Fibroblast of lung (primary cell): ENCODE results near the gene TRAP1. TPM values are rescaled to one million over a fixed set of nuclear protein-coding genes. Genes with fewer than 3 reads are reported as not detected.

Experiments
- DNase-seq, 2 donors: peaks; one replicate each; pipeline versions ENCODE4 v3.0.0 to v3.0.0-alpha.2; 2010; ENCODE audit warnings: low read depth in 2 of 2
- H2AFZ ChIP-seq: 2 replicates; pipeline ENCODE4 v1.5.1; 2012; ENCODE audit warnings: low read length, control low read depth, inconsistent platforms
- H3K27ac ChIP-seq: 2 replicates; pipeline ENCODE4 v1.5.1; 2011; ENCODE audit warnings: low read length, control low read depth; ENCODE audit not compliant: insufficient read depth
- H3K27me3 ChIP-seq: 2 replicates; pipeline ENCODE4 v1.5.1; 2011; ENCODE audit warnings: mild to moderate bottlenecking, low read length; ENCODE audit not compliant: control insufficient read depth, insufficient read depth
- H3K36me3 ChIP-seq: 2 replicates; pipeline ENCODE4 v1.5.1; 2011; ENCODE audit warnings: low read length; ENCODE audit not compliant: control insufficient read depth, insufficient read depth
- H3K4me1 ChIP-seq: 2 replicates; pipeline ENCODE4 v1.5.1; 2011; ENCODE audit warnings: low read length; ENCODE audit not compliant: control insufficient read depth, insufficient read depth; ENCODE audit errors: extremely low read depth
- H3K4me2 ChIP-seq: 2 replicates; pipeline ENCODE4 v1.5.1; 2011; ENCODE audit warnings: low read length, control low read depth; ENCODE audit not compliant: insufficient read depth; ENCODE audit errors: extremely low read depth
- H3K4me3 ChIP-seq, 4 experiments: fragments of 200-600 bp in 1 of 4; sonication (generic) in 1 of 4; replicated peaks in 1 of 4; 2 replicates each; pipeline ENCODE4 v1.5.1; 2011 to 2016; ENCODE audit warnings: low read length in 4 of 4, low read depth in 3 of 4, mild to moderate bottlenecking in 3 of 4, control low read depth in 2 of 4, inconsistent platforms in 1 of 4, mixed read lengths in 1 of 4; ENCODE audit not compliant: insufficient read depth in 1 of 4; ENCODE audit errors: control extremely low read depth in 1 of 4
- H3K79me2 ChIP-seq: 2 replicates; pipeline ENCODE4 v1.5.1; 2012; ENCODE audit warnings: mild to moderate bottlenecking, low read length, inconsistent platforms; ENCODE audit not compliant: control insufficient read depth, insufficient read depth
- H3K9ac ChIP-seq: 2 replicates; pipeline ENCODE4 v1.5.1; 2011; ENCODE audit warnings: mild to moderate bottlenecking, low read length, control low read depth; ENCODE audit not compliant: insufficient read depth
- H3K9me3 ChIP-seq: 2 replicates; pipeline ENCODE4 v1.5.1; 2012; ENCODE audit warnings: low read depth, low read length; ENCODE audit not compliant: control insufficient read depth, insufficient read depth
- H4K20me1 ChIP-seq: 2 replicates; pipeline ENCODE4 v1.5.1; 2011; ENCODE audit warnings: low read length; ENCODE audit not compliant: control insufficient read depth, insufficient read depth; ENCODE audit errors: extremely low read depth
- EZH2 ChIP-seq: IDR thresholded peaks from 2 replicates; pipeline ENCODE4 v1.5.1; 2012; ENCODE audit warnings: low read length, control low read depth, mild to moderate bottlenecking; ENCODE audit errors: missing control alignments
- polyA plus RNA-seq, 2 donors: library from polyadenylated mRNA; depleted of rRNA in 1 of 2; stranded (reverse) in 1 of 2; unstranded in 1 of 2; fragments of >200 nt; gene quantifications; 2 replicates each; pipeline ENCODE4 v1.2.1, GENCODE V29; 2011 to 2012; ENCODE audit warnings: missing spikeins in 1 of 2
- total RNA-seq: library from RNA; depleted of rRNA; stranded (reverse); fragments of >200 nt; gene quantifications from 2 replicates; pipeline ENCODE4 v1.2.1, GENCODE V29; 2014
- TF ChIP-seq, protein P1 (sequence below), 2 donors: IDR thresholded peaks in 1 of 2; conservative IDR thresholded peaks in 1 of 2; 1 replicate in 1 of 2; 2 replicates in 1 of 2; pipeline ENCODE4 v1.5.1; 2011 to 2012; ENCODE audit warnings: low read length in 2 of 2, control low read depth in 1 of 2, inconsistent platforms in 1 of 2, low read depth in 1 of 2, mild to moderate bottlenecking in 1 of 2

The TRAP1 gene
- total and polyA plus RNA-seq, 2 donors (not counting 1 experiment from before 2014, with no cell fraction given) = 52.1 to 97.8 TPM

DNA sequence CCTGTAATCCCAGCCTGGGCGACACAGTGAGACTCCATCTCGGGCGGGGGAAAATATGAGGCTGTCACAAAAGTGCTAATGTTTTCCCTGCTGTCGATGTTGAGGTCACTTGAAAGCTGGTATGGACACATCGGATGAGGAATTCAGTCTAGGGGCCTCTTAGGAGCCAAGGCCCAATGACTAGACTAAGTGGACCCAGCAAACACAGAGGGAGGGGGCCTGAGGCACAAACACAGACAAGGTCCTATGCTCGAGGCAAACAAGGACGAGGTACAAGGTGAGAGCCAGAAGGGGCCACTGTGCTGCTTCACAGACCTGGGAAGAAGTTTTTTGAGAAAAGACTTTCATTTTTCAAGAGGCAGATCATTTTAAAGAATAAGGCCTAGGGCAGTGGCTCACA, 15.2 kb downstream of the TRAP1 start:
- Histone ChIP-seq H3K9me3 (no peaks in the 10 kb centered on the region), H3K4me2 (no peak overlapping the region), H2AFZ (no peak overlapping the region), H4K20me1 (no peaks in the 10 kb centered on the region), H3K79me2 (no peaks in the 10 kb centered on the region), H3K27me3 (no peaks in the 10 kb centered on the region), H3K27ac (no peak overlapping the region), H3K4me3 (no peak overlapping the region), H3K36me3 (no peaks in the 10 kb centered on the region), H3K4me1 (no peaks in the 10 kb centered on the region), H3K9ac (no peak overlapping the region)
- no peak for DNase-seq
- TF ChIP-seq, protein P1, sequence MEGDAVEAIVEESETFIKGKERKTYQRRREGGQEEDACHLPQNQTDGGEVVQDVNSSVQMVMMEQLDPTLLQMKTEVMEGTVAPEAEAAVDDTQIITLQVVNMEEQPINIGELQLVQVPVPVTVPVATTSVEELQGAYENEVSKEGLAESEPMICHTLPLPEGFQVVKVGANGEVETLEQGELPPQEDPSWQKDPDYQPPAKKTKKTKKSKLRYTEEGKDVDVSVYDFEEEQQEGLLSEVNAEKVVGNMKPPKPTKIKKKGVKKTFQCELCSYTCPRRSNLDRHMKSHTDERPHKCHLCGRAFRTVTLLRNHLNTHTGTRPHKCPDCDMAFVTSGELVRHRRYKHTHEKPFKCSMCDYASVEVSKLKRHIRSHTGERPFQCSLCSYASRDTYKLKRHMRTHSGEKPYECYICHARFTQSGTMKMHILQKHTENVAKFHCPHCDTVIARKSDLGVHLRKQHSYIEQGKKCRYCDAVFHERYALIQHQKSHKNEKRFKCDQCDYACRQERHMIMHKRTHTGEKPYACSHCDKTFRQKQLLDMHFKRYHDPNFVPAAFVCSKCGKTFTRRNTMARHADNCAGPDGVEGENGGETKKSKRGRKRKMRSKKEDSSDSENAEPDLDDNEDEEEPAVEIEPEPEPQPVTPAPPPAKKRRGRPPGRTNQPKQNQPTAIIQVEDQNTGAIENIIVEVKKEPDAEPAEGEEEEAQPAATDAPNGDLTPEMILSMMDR (conservative IDR thresholded peaks at IDR 0.05 in 1 of 2, IDR thresholded peaks at IDR 0.05 in 1 of 2; ENCODE audit: low read depth in 1 of 2, low read length in 2 of 2) = no peak

DNA sequence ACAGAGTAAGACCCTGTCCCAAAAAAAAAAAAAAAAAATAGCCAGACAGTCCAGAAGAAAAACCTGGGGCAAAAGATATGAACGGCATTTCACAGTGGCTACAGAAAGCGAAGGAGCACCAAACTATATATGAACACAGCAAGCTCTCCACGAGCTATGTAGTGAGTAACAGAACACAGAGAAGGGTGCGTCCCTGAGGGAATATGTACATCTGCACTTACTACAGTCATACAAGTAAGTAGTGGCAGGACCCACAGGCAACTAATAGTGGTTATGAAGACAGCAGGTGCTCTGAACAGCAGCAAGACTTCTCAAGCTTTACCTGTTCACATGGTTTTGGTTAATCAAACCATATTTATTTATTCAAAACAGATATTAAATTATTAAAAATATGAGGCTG, 15.8 kb downstream of the TRAP1 start:
- H3K27me3 ChIP-seq = no peaks in the 10 kb centered on the region
- no peak overlapping the region for H3K4me3 ChIP-seq
- H3K4me1 ChIP-seq = no peaks in the 10 kb centered on the region
- no peaks in the 10 kb centered on the region for H3K79me2 ChIP-seq
- DNase-seq = no peak
- H3K9ac ChIP-seq = no peak overlapping the region
- no peak for TF ChIP-seq EZH2
- TF ChIP-seq, protein P1 (conservative IDR thresholded peaks at IDR 0.05 in 1 of 2, IDR thresholded peaks at IDR 0.05 in 1 of 2; ENCODE audit: low read depth in 1 of 2, low read length in 2 of 2) = no peak
- H3K9me3 ChIP-seq = no peaks in the 10 kb centered on the region
- H3K4me2 ChIP-seq = no peak overlapping the region
- H3K36me3 ChIP-seq = no peaks in the 10 kb centered on the region
- no peaks in the 10 kb centered on the region for H4K20me1 ChIP-seq
- H2AFZ ChIP-seq = no peak overlapping the region
- no peak overlapping the region for H3K27ac ChIP-seq

DNA sequence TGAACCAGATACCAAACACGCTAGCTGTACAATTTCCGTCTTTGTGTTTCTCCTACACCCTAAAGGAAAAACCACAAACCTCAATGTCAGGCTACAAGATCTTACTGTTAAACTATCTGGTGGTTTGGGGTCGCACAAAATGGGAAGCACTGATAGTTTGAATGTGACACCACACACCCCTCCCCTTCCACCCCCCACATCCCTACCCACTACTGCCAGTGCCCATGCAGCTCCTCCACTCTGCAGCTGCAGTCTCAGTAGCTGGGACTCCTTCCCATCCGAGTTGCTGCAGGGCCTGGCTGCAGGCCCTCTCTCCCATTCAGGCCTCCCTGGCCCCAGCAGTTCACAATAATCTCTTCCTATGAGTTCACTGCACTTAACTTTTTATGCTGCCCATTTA, 18.4 kb downstream of the TRAP1 start:
- Histone ChIP-seq H3K36me3 (no peaks in the 10 kb centered on the region), H3K27me3 (no peaks in the 10 kb centered on the region), H3K4me3 (no peak overlapping the region), H3K4me2 (no peak overlapping the region), H4K20me1 (no peaks in the 10 kb centered on the region), H3K9ac (no peak overlapping the region), H2AFZ (no peak overlapping the region), H3K4me1 (peaks cover 2% of the 10 kb centered on the region), H3K9me3 (no peaks in the 10 kb centered on the region), H3K79me2 (no peaks in the 10 kb centered on the region), H3K27ac (no peak overlapping the region)
- peak in 1 of 2 donors; percentile 22 for DNase-seq
- TF ChIP-seq, protein P1 (conservative IDR thresholded peaks at IDR 0.05 in 1 of 2, IDR thresholded peaks at IDR 0.05 in 1 of 2; ENCODE audit: low read depth in 1 of 2, low read length in 2 of 2) = no peak
- TF ChIP-seq EZH2 = no peak
